HG03457 (cell line): Measurements from ENCODE around the gene BORA.
"Not testable (repeated sequence)": the region's sequence is repeated elsewhere in the genome, so short reads cannot be mapped to it uniquely, and the experiment has no call there.

ENCODE experiments used
- ATAC-seq: cut with Tn5 transposase; IDR thresholded peaks from one replicate; pipeline ENCODE4 v1.9.1; 2021; ENCODE audit warnings: moderate number of reproducible peaks; ENCODE audit not compliant: unreplicated experiment

The BORA gene

GRCh38 chr13:72760189-72760588 is 32.5 kb downstream of the BORA start:
- no peak for ATAC-seq

- no peak for ATAC-seq
Measured at GRCh38 chr13:72763411-72763810, 35.7 kb downstream of the BORA start.

DNA sequence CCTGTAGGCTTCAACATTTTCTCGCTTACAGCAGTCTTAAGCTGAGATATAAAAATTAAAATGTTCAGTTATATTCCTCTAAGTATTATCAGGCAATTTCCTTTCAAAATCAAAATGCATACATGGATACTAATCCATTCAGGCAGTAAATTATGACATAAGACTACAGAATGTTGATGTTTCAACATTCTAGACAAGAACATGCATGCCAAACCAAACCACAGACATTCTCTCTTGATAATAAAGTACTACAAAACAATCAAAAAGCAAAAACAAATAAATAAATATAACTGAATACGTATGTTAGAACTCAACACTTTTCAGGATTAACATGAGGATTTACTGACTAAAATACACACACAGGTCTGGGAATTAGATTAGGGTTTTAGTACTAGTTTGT is 46.3 kb downstream of the BORA start:
- ATAC-seq, result no peak

DNA sequence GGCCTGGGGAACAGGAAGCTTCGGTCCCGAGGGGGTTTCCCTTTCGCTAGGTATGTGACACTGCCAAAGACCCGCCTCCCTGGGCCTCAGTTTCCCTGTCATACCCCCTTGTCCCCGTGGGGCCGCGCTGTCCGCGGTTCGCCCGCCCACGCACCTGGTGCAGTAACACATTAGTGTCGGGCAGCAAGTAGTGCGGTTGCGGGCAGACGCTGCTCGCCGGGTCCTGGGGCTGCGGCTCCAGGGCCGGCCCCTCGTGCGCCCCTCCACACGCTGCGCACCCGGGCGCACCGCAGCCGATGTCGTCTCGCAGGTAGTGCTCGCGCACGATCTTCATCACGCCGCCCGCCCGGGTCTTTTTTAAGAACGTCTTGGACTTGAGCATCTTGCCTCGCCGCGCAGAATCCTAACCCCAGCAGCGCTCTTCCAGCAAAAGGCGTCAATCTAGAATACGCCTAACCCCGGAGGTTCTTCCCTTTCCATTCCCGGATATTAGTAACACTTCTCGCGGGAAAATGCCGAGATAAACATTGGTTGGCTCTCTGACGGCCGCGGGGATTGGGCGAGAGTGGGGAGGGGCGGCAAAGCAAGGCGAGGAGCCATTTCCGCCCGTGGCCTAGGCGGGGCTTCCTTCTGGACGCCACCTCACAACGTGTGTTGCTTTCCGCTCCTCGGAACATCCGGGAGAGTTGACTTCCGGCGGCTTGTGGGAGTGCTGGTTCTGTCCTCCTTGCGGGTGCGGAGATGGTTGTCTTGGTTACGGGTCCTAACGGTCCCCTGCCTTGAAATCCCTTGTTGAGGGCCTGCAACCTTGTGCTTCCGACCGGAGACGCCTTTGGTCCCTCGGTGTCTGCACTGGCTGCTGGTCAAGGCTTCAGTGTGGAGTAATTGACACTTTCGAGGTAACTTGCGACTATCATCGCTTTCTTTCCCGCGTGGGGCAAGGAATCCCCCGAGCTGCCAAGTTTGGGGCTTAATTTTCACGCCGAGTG is 54.0 kb downstream of the BORA start, which contains the start of the genes DIS3 and PIBF1:
Gene DIS3, minus strand, starts transcription at position 450 of the 989 bp plus-strand sequence. Its CDS starts 68 bp downstream, at position 382.
Gene PIBF1, plus strand, starts transcription at position 683 of the 989 bp plus-strand sequence. CDS start 1,337 bp downstream, outside the sequence.
- peak; percentile 96 for ATAC-seq

DNA sequence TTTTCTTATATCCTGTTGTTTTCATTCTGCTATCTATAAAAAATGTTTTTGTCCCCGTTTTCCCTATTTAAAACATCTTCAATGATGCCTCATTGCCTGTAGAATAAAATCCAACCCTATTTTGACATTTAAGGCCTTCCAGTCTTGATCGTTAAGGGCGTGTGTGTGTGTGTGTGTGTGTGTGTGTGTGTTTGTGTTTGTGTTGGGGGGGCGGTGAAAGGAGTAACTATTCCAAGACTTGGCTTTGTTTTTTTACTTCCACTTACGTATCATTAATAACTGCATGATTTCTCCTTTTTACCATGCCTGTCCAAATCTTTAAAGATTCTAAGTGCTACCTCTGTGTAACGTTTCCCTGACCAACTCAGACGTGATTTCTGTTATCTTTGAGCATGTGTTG is 55.0 kb downstream of the BORA start:
- ATAC-seq, result no peak

- ATAC-seq, result not testable (repeated sequence)
Measured at GRCh38 chr13:72784679-72785078, 57.0 kb downstream of the BORA start.

DNA sequence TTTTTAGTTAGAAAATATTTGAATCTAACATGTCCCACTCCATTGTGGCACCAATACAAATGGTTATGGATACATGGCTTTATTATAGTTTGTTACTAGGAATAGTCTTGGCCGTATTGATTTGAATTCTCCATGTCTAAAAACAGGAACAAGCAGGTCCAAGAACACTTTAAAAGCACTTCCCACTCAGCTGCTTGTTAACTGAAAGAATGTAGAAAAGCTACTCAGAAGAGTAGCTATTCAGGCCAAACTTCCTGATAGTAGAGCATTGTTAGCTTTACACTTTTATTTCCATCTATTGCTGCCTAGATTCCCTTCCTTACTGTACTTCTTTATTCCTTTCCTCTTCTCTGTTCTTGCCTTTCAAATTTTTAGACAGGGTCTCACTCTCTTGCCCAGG is 61.1 kb downstream of the BORA start:
- ATAC-seq, result no peak

- ATAC-seq, result no peak
Measured at GRCh38 chr13:72792640-72793039, 64.9 kb downstream of the BORA start.

DNA sequence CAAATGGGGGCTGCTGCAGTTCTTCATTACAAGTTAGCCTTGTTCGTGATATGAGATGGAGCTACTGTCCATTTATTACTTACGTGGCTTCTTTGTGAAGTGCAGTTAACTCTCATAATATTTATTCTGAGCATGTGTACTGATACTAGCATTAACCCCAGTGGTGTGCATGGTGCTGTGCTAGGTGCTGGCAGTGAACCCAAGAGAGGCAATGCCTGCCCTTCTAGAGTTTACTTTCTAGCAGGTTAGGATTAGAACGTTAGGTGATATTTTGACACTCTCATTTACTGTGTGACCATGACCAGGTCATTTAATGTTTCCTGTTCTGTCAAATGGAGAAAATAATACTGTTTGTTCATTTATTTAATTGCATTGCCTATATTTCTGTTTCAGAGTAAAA is 71.1 kb downstream of the BORA start:
- ATAC-seq, result no peak

- ATAC-seq, result no peak
Measured at GRCh38 chr13:72804301-72804700, 76.6 kb downstream of the BORA start.
